ENCODE results near the gene CHST4. TPM values are rescaled to one million over a fixed set of nuclear protein-coding genes. Genes with fewer than 3 reads are reported as not detected.

Gene CHST4
- total RNA-seq, 1 experiment from 2014 or later, result 3.1 TPM

- no peaks in the 10 kb centered on the region for H3K4me1 ChIP-seq (replicated peaks; ENCODE audit: insufficient read depth)
- intact Hi-C loops (cut with micrococcal nuclease; ENCODE audit: unreplicated experiment), result no loop called here
- no peaks in the 10 kb centered on the region for H3K79me2 ChIP-seq (ENCODE audit: low read depth)
- no peak overlapping the region for H3K4me3 ChIP-seq
- ChIA-PET CTCF (interaction anchor here (0.6 kb wide), 1 partner anchor 284 kb away, joined by 3 read pairs; the partner anchor contains the start of gene CMTR2), POLR2A (ENCODE audit: unreplicated experiment) (no interaction called here)
- H3F3A ChIP-seq (ENCODE audit: insufficient read depth, low read depth), result no peaks in the 10 kb centered on the region
- TF ChIP-seq CTCF (conservative IDR thresholded peaks at IDR 0.05) (no peak), EZH2 (IDR thresholded peaks at IDR 0.05; ENCODE audit: low read depth) (no peak)
- H3K4me2 ChIP-seq, result no peak overlapping the region
- DNase-seq, result no peak
- H3K9me2 ChIP-seq (ENCODE audit: insufficient read depth), result no peaks in the 10 kb centered on the region
- no peaks in the 10 kb centered on the region for H4K20me1 ChIP-seq (ENCODE audit: insufficient read depth)
- no TSS peak for BruUV-seq (replicated peaks)
- peaks cover 15% of the 10 kb centered on the region; the same call in 1 of the 2 replicates for H3K27me3 ChIP-seq (ENCODE audit: insufficient read depth, low read depth)
- H3K27ac ChIP-seq, result no peak overlapping the region
- H3K36me3 ChIP-seq (ENCODE audit: low read depth), result no peaks in the 10 kb centered on the region
- H2AFZ ChIP-seq, result no peak overlapping the region
- no peaks in the 10 kb centered on the region for H3K9me3 ChIP-seq (ENCODE audit: insufficient read depth, low read depth)
Observed at GRCh38 chr16:71572497-71573116, 46.4 kb downstream of the CHST4 start.

DNA sequence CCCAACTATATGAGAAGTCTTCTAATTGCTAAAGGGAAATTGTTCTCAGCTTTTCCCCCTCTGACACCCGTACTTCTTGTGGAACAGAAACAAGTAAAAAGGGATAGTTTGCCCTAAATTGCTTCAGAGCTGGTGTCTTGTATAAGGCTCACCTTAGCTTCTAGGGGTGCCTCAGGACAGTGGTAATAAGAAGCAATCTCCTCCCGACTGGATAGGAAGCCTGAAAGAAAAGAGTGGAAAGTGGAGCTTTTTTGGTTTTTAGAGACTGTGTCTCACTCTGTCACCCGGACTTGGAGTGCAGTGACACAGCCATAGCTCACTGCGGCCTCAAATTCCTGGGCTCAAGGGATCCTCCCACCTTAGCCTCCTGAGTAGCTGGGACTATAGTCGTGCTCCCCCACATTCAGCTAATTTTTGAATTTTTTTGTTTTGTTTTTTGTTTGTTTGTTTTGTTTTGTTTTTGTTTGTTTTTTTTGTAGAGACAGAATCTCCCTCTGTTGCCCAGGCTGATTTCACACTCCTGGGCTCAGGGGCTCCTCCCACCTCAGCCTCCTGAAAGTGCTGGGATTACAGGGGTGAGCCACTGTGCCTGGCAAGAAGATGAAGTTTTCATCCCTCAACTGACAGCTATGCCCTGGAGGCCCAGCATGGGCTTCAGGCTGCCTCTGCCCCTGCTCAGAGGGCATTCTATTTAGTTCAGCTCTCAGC is 47.3 kb downstream of the CHST4 start:
- no peaks in the 10 kb centered on the region for H3F3A ChIP-seq (ENCODE audit: insufficient read depth, low read depth)
- H3K4me1 ChIP-seq (replicated peaks; ENCODE audit: insufficient read depth), result no peaks in the 10 kb centered on the region
- H3K27ac ChIP-seq, result no peak overlapping the region
- H3K27me3 ChIP-seq (ENCODE audit: insufficient read depth, low read depth), result peaks cover 17% of the 10 kb centered on the region; the same call in 1 of the 2 replicates
- H3K9me3 ChIP-seq (ENCODE audit: insufficient read depth, low read depth), result no peaks in the 10 kb centered on the region
- intact Hi-C loops (cut with micrococcal nuclease; ENCODE audit: unreplicated experiment), result no loop called here
- H3K9me2 ChIP-seq (ENCODE audit: insufficient read depth), result no peaks in the 10 kb centered on the region
- H3K4me3 ChIP-seq, result no peak overlapping the region
- DNase-seq, result no peak
- ChIA-PET POLR2A (ENCODE audit: unreplicated experiment) (interaction anchor here (0.7 kb wide), 1 partner anchor 9 kb away, joined by 3 read pairs; no protein-coding TSS in a partner anchor), CTCF (no interaction called here)
- BruUV-seq (replicated peaks), result no TSS peak
- no peak for TF ChIP-seq EZH2 (IDR thresholded peaks at IDR 0.05; ENCODE audit: low read depth)
- TF ChIP-seq CTCF (conservative IDR thresholded peaks at IDR 0.05), result no peak
- H3K36me3 ChIP-seq (ENCODE audit: low read depth), result no peaks in the 10 kb centered on the region
- no peaks in the 10 kb centered on the region for H3K79me2 ChIP-seq (ENCODE audit: low read depth)
- H4K20me1 ChIP-seq (ENCODE audit: insufficient read depth), result no peaks in the 10 kb centered on the region
- H2AFZ ChIP-seq, result 0 out of 2 replicates have a peak overlapping the region, but pooled peaks have one; percentile 52
- H3K4me2 ChIP-seq, result no peak overlapping the region

GRCh38 chr16:71574702-71575101 is 48.5 kb downstream of the CHST4 start:
- Histone ChIP-seq H3K9me3 (ENCODE audit: insufficient read depth, low read depth) (no peaks in the 10 kb centered on the region), H3F3A (ENCODE audit: insufficient read depth, low read depth) (no peaks in the 10 kb centered on the region), H3K9me2 (ENCODE audit: insufficient read depth) (no peaks in the 10 kb centered on the region), H3K27ac (no peak overlapping the region), H3K4me2 (no peak overlapping the region), H3K36me3 (ENCODE audit: low read depth) (no peaks in the 10 kb centered on the region), H3K4me3 (no peak overlapping the region), H2AFZ (no peak overlapping the region), H4K20me1 (ENCODE audit: insufficient read depth) (no peaks in the 10 kb centered on the region), H3K4me1 (replicated peaks; ENCODE audit: insufficient read depth) (no peaks in the 10 kb centered on the region), H3K27me3 (ENCODE audit: insufficient read depth, low read depth) (peaks cover 17% of the 10 kb centered on the region; the same call in 1 of the 2 replicates), H3K79me2 (ENCODE audit: low read depth) (no peaks in the 10 kb centered on the region)
- CTCF ChIA-PET, result no interaction called here
- no TSS peak for BruUV-seq (replicated peaks)
- no peak for DNase-seq
- intact Hi-C loops (cut with micrococcal nuclease; ENCODE audit: unreplicated experiment), result no loop called here
- POLR2A ChIA-PET (ENCODE audit: unreplicated experiment), result interaction anchor here (0.7 kb wide), 1 partner anchor 519 kb away, joined by 3 read pairs; the partner anchor contains the start of gene TXNL4B
- TF ChIP-seq EZH2 (IDR thresholded peaks at IDR 0.05; ENCODE audit: low read depth), result no peak
- TF ChIP-seq CTCF (conservative IDR thresholded peaks at IDR 0.05), result no peak
